ENCODE results near the gene SUDS3.
A peak's percentile ranks its signal among the peaks of the same experiment; 100 is the strongest.

The SUDS3 gene

DNA sequence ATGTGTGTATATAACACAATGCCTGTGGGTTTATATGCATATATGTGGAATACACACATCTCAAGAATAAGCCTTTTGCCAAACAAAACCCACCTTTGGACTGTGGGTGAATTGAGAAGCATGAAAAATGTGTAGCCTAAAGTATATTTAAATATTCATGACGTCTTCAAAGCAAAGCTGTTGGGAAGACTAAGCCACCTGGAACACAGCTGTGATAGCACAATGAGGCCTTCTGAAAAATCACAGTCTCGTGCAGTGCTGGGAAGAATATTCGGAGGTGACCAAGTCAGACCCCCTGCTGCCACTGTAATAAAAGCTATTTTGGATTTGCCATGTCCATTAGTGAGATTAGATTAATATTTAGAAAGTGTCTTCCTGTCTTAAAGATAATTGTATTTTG lies 51.5 kb downstream of the SUDS3 start:
- ATAC-seq (ENCODE audit: low read depth), result no peak
- Histone ChIP-seq H3K4me3 (ENCODE audit: severe bottlenecking) (no peak overlapping the region), H3K27me3 (ENCODE audit: insufficient read depth, poor library complexity, severe bottlenecking) (no peaks in the 10 kb centered on the region), H3K4me1 (ENCODE audit: insufficient read depth, poor library complexity, severe bottlenecking) (peaks cover 7% of the 10 kb centered on the region), H3K9me3 (ENCODE audit: severe bottlenecking) (no peaks in the 10 kb centered on the region), H3K27ac (ENCODE audit: poor library complexity, severe bottlenecking) (no peak overlapping the region), H3K36me3 (ENCODE audit: low read depth) (no peaks in the 10 kb centered on the region)
- TF ChIP-seq, protein P1, sequence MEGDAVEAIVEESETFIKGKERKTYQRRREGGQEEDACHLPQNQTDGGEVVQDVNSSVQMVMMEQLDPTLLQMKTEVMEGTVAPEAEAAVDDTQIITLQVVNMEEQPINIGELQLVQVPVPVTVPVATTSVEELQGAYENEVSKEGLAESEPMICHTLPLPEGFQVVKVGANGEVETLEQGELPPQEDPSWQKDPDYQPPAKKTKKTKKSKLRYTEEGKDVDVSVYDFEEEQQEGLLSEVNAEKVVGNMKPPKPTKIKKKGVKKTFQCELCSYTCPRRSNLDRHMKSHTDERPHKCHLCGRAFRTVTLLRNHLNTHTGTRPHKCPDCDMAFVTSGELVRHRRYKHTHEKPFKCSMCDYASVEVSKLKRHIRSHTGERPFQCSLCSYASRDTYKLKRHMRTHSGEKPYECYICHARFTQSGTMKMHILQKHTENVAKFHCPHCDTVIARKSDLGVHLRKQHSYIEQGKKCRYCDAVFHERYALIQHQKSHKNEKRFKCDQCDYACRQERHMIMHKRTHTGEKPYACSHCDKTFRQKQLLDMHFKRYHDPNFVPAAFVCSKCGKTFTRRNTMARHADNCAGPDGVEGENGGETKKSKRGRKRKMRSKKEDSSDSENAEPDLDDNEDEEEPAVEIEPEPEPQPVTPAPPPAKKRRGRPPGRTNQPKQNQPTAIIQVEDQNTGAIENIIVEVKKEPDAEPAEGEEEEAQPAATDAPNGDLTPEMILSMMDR (IDR thresholded peaks at IDR 0.05; ENCODE audit: poor library complexity, severe bottlenecking), result no peak
- no peak for DNase-seq (ENCODE audit: low spot score)

DNA sequence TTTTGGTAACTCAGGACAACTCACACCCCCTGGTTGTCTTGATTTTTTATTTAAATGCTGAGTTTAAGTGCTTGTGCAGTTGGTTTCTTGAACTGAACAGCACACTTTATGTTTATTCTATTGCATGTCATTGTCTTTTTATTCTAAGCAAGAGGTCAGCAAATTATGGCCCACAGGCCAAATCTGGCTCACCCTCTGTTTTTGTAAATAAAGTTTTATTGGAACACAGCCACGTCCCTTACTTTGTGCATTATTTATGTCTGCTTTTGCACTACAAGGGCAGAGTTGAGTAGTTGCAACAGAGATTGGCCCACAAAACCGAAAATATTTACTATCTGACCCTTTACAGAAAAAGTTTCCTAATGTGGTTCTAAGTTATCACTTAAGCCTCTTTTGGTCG lies 52.3 kb downstream of the SUDS3 start:
- TF ChIP-seq, protein P1 (IDR thresholded peaks at IDR 0.05; ENCODE audit: poor library complexity, severe bottlenecking), result no peak
- ATAC-seq (ENCODE audit: low read depth) (no peak), DNase-seq (ENCODE audit: low spot score) (no peak)
- Histone ChIP-seq H3K36me3 (ENCODE audit: low read depth) (no peaks in the 10 kb centered on the region), H3K27ac (ENCODE audit: poor library complexity, severe bottlenecking) (no peak overlapping the region), H3K9me3 (ENCODE audit: severe bottlenecking) (no peaks in the 10 kb centered on the region), H3K27me3 (ENCODE audit: insufficient read depth, poor library complexity, severe bottlenecking) (no peaks in the 10 kb centered on the region), H3K4me3 (ENCODE audit: severe bottlenecking) (no peak overlapping the region), H3K4me1 (ENCODE audit: insufficient read depth, poor library complexity, severe bottlenecking) (peaks cover 7% of the 10 kb centered on the region)

DNA sequence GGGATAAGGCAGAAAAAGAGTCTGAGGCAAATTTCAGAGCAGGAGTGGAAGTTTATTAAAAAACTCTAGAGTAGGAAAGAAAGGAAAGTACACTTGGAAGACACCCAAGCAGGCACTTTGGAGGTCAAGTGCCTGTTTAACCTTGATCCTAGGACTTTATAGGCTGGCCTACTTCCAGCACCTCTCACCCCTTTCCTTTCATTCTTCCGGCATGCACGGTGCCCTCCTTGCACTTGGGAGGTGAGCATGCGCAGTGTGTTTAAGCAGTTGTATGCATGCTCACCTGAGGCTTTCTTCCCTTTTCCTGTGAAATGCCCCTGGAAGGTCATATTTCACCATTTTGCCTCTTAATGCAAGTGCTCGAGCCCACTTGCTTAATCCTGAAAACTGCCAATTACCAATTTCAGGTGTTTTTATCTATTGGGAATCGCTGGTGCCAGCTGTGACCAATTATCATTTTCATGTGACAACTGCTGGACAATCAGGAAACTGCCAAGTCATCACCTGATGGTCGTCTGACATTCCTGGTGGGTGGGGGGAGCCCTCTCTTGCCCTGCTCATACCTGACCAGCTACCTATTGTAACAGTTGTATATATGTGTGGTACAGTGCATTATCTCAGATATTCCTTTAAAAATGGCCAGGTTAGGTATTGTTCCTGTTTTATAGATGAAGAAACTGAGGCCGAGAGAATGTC lies 53.5 kb downstream of the SUDS3 start:
- H3K36me3 ChIP-seq (ENCODE audit: low read depth), result no peaks in the 10 kb centered on the region

DNA sequence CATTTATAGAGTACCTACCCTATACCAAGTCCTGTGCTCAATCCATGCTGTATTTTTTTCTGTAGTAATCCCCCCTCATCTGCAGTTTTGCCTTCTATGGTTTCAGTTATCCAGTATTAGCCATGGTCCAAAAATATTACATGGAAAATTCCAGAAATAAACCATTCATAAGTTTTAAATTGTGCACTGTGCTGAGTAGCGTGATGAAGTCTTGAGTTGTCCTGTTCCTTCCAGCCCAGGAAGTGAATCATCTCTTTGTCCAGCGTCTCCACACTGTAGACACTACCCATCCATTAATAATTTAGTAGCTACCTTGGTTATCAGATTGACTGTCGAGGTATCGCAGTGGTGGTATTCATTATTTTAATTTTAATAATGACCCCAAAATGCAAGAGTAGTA lies 54.2 kb downstream of the SUDS3 start:
- H3K27me3 ChIP-seq (ENCODE audit: insufficient read depth, poor library complexity, severe bottlenecking), result no peaks in the 10 kb centered on the region
- H3K4me1 ChIP-seq (ENCODE audit: insufficient read depth, poor library complexity, severe bottlenecking), result peaks cover 7% of the 10 kb centered on the region
- ATAC-seq (ENCODE audit: low read depth), result peak; percentile 76
- TF ChIP-seq, protein P1 (IDR thresholded peaks at IDR 0.05; ENCODE audit: poor library complexity, severe bottlenecking), result no peak
- no peak for DNase-seq (ENCODE audit: low spot score)
- no peak overlapping the region for H3K27ac ChIP-seq (ENCODE audit: poor library complexity, severe bottlenecking)
- H3K9me3 ChIP-seq (ENCODE audit: severe bottlenecking), result no peaks in the 10 kb centered on the region
- no peaks in the 10 kb centered on the region for H3K36me3 ChIP-seq (ENCODE audit: low read depth)
- no peak overlapping the region for H3K4me3 ChIP-seq (ENCODE audit: severe bottlenecking)

More for the DNA sequence above, 53.5 kb downstream of the SUDS3 start:
- H3K4me1 ChIP-seq (ENCODE audit: insufficient read depth, poor library complexity, severe bottlenecking), result peaks cover 7% of the 10 kb centered on the region
- H3K9me3 ChIP-seq (ENCODE audit: severe bottlenecking), result no peaks in the 10 kb centered on the region
- H3K27me3 ChIP-seq (ENCODE audit: insufficient read depth, poor library complexity, severe bottlenecking), result no peaks in the 10 kb centered on the region
- H3K4me3 ChIP-seq (ENCODE audit: severe bottlenecking), result no peak overlapping the region
- DNase-seq (ENCODE audit: low spot score) (no peak), ATAC-seq (ENCODE audit: low read depth) (no peak)
- H3K27ac ChIP-seq (ENCODE audit: poor library complexity, severe bottlenecking), result no peak overlapping the region
- TF ChIP-seq, protein P1 (IDR thresholded peaks at IDR 0.05; ENCODE audit: poor library complexity, severe bottlenecking), result no peak

DNA sequence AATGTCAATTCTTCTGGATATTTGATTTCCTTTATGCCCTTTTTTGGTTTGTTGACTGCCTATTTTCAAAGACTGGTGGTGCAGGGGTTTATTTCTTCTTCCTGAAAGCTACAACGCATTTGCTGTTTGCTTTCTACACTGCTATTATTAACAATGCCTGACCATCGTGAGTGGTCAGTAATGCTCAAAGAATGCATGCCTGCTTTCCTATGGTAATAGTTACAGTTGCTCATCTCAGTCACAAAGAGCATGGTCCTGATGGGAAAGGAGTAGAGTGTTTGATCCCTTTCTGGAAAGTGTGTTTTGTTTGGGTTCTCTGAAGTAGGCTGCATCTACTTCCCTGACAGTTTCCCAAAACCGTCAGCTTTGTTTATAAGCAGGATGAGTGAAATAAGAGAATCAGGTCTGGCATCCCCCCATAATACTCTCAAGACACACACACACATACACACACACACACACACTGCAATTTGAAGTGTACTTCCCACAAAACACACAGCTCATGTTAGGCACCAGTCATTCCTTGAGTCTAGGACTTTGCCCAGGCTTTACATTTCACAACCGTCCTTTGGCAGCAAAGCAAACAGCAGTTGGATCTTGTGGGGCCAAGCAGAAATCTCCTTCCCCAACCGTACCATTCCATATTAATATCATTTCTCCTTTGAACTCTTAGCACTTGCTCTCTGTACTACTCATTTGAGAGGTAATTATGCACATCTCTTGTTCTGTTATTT lies 56.6 kb downstream of the SUDS3 start:
- no peaks in the 10 kb centered on the region for H3K27me3 ChIP-seq (ENCODE audit: insufficient read depth, poor library complexity, severe bottlenecking)
- H3K9me3 ChIP-seq (ENCODE audit: severe bottlenecking), result no peaks in the 10 kb centered on the region
- no peaks in the 10 kb centered on the region for H3K36me3 ChIP-seq (ENCODE audit: low read depth)
- no peak overlapping the region for H3K27ac ChIP-seq (ENCODE audit: poor library complexity, severe bottlenecking)
- H3K4me1 ChIP-seq (ENCODE audit: insufficient read depth, poor library complexity, severe bottlenecking), result peaks cover 7% of the 10 kb centered on the region
- TF ChIP-seq, protein P1 (IDR thresholded peaks at IDR 0.05; ENCODE audit: poor library complexity, severe bottlenecking), result no peak
- no peak overlapping the region for H3K4me3 ChIP-seq (ENCODE audit: severe bottlenecking)
- ATAC-seq (ENCODE audit: low read depth), result no peak
- DNase-seq (ENCODE audit: low spot score), result no peak
